SJSA1 (cell line): Measurements from ENCODE around the gene SAMD4A. TPM values are rescaled to one million over a fixed set of nuclear protein-coding genes. Genes with fewer than 3 reads are reported as not detected.
"Not testable (repeated sequence)": the region's sequence is repeated elsewhere in the genome, so short reads cannot be mapped to it uniquely, and the experiment has no call there.

Source experiments
- DNase-seq, 2 experiments: peaks; one replicate each; pipeline ENCODE4 v3.0.0-alpha.2; 2015 to 2020; ENCODE audit warnings: low spot score in 2 of 2, low read depth in 1 of 2
- H3K27ac ChIP-seq: fragments of 250-450 bp; sonication (Bioruptor Pico); 2 replicates; pipeline ENCODE4 v1.5.1; 2020; ENCODE audit warnings: mild to moderate bottlenecking, moderate library complexity
- H3K27me3 ChIP-seq: fragments of 250-450 bp; sonication (Bioruptor Pico); replicated peaks from 2 replicates; pipeline ENCODE4 v1.5.1; 2020; ENCODE audit warnings: mild to moderate bottlenecking, moderate library complexity
- H3K36me3 ChIP-seq: fragments of 250-450 bp; sonication (Bioruptor Pico); 2 replicates; pipeline ENCODE4 v1.5.1; 2020; ENCODE audit warnings: mild to moderate bottlenecking
- H3K4me1 ChIP-seq: fragments of 250-450 bp; sonication (Bioruptor Pico); replicated peaks from 2 replicates; pipeline ENCODE4 v1.6.1; 2021; ENCODE audit warnings: mild to moderate bottlenecking
- H3K4me3 ChIP-seq: fragments of 250-450 bp; sonication (Bioruptor Pico); 2 replicates; pipeline ENCODE4 v1.5.1; 2020; ENCODE audit warnings: mild to moderate bottlenecking
- H3K9me3 ChIP-seq: fragments of 250-450 bp; sonication (Bioruptor Pico); replicated peaks from 2 replicates; pipeline ENCODE4 v1.5.1; 2020; ENCODE audit warnings: mild to moderate bottlenecking
- total RNA-seq: library from RNA; depleted of rRNA; stranded (reverse); fragments of >200 nt; shearing (Covaris generic); gene quantifications from 2 replicates; pipeline ENCODE4 v1.2.3, GENCODE V29; 2014

The SAMD4A gene
- total RNA-seq, 1 experiment from 2014 or later = 31.6 TPM

GRCh38 chr14:54749180-54749579, 182.3 kb downstream of the SAMD4A start:
- Histone ChIP-seq H3K9me3 (no peaks in the 10 kb centered on the region), H3K27me3 (no peaks in the 10 kb centered on the region), H3K36me3 (peaks cover 32% of the 10 kb centered on the region), H3K4me3 (no peak overlapping the region), H3K27ac (no peak overlapping the region), H3K4me1 (no peaks in the 10 kb centered on the region)
- DNase-seq = no peak

- Histone ChIP-seq H3K4me1 (no peaks in the 10 kb centered on the region), H3K27ac (no peak overlapping the region)
These were observed 182.8 kb downstream of the SAMD4A start for GRCh38 chr14:54749727-54750126.

GRCh38 chr14:54752611-54753010, 185.7 kb downstream of the SAMD4A start:
- H3K9me3 ChIP-seq, H3K27me3 ChIP-seq, H3K4me1 ChIP-seq, DNase-seq, H3K4me3 ChIP-seq, H3K27ac ChIP-seq: not testable (repeated sequence)
- peaks cover 34% of the 10 kb centered on the region for H3K36me3 ChIP-seq

More at GRCh38 chr14:54749727-54750126, 182.8 kb downstream of the SAMD4A start:
- Histone ChIP-seq H3K27me3 (no peaks in the 10 kb centered on the region), H3K9me3 (no peaks in the 10 kb centered on the region), H3K36me3 (peaks cover 37% of the 10 kb centered on the region), H3K4me3 (no peak overlapping the region)
- no peak for DNase-seq

- not testable (repeated sequence) for H3K4me1 ChIP-seq, DNase-seq, H3K4me3 ChIP-seq, H3K27ac ChIP-seq, H3K9me3 ChIP-seq, H3K27me3 ChIP-seq
- peaks cover 42% of the 10 kb centered on the region for H3K36me3 ChIP-seq
These were observed 186.5 kb downstream of the SAMD4A start for GRCh38 chr14:54753396-54753795.

GRCh38 chr14:54754116-54754622, 187.2 kb downstream of the SAMD4A start:
- DNase-seq = no peak
- H3K4me1 ChIP-seq = no peaks in the 10 kb centered on the region
- no peak overlapping the region for H3K4me3 ChIP-seq
- H3K27ac ChIP-seq = no peak overlapping the region
- H3K9me3 ChIP-seq = no peaks in the 10 kb centered on the region
- H3K27me3 ChIP-seq = no peaks in the 10 kb centered on the region
- H3K36me3 ChIP-seq = peaks cover 43% of the 10 kb centered on the region

GRCh38 chr14:54754623-54755386, 187.9 kb downstream of the SAMD4A start:
- Histone ChIP-seq H3K4me1 (no peaks in the 10 kb centered on the region), H3K27me3 (no peaks in the 10 kb centered on the region), H3K9me3 (no peaks in the 10 kb centered on the region), H3K36me3 (peaks cover 46% of the 10 kb centered on the region), H3K4me3 (no peak overlapping the region), H3K27ac (no peak overlapping the region)
- no peak for DNase-seq

- Histone ChIP-seq H3K9me3 (no peaks in the 10 kb centered on the region), H3K4me1 (peaks cover 9% of the 10 kb centered on the region), H3K4me3 (no peak overlapping the region), H3K27me3 (no peaks in the 10 kb centered on the region), H3K27ac (no peak overlapping the region), H3K36me3 (peaks cover 51% of the 10 kb centered on the region)
- no peak for DNase-seq
These were observed 189.9 kb downstream of the SAMD4A start for GRCh38 chr14:54756656-54757392.

GRCh38 chr14:54758041-54758440, 191.1 kb downstream of the SAMD4A start:
- Histone ChIP-seq H3K36me3 (peaks cover 57% of the 10 kb centered on the region), H3K27me3 (no peaks in the 10 kb centered on the region), H3K27ac (no peak overlapping the region), H3K4me1 (peaks cover 17% of the 10 kb centered on the region), H3K4me3 (no peak overlapping the region), H3K9me3 (no peaks in the 10 kb centered on the region)
- DNase-seq = no peak

- no peaks in the 10 kb centered on the region for H3K9me3 ChIP-seq
- H3K27me3 ChIP-seq = no peaks in the 10 kb centered on the region
- H3K27ac ChIP-seq = no peak overlapping the region
- H3K36me3 ChIP-seq = peaks cover 64% of the 10 kb centered on the region
- no peak for DNase-seq
- H3K4me3 ChIP-seq = no peak overlapping the region
- peaks cover 17% of the 10 kb centered on the region for H3K4me1 ChIP-seq
These were observed 193.2 kb downstream of the SAMD4A start for GRCh38 chr14:54759982-54760585.

GRCh38 chr14:54760866-54761575, 194.1 kb downstream of the SAMD4A start:
- H3K4me3 ChIP-seq = no peak overlapping the region
- no peaks in the 10 kb centered on the region for H3K27me3 ChIP-seq
- no peaks in the 10 kb centered on the region for H3K9me3 ChIP-seq
- peaks cover 66% of the 10 kb centered on the region for H3K36me3 ChIP-seq
- H3K4me1 ChIP-seq = peaks cover 17% of the 10 kb centered on the region
- H3K27ac ChIP-seq = no peak overlapping the region
- no peak for DNase-seq

- H3K27ac ChIP-seq = no peak overlapping the region
- H3K27me3 ChIP-seq = no peaks in the 10 kb centered on the region
- H3K36me3 ChIP-seq = peaks cover 68% of the 10 kb centered on the region
- no peak overlapping the region for H3K4me3 ChIP-seq
- H3K9me3 ChIP-seq = no peaks in the 10 kb centered on the region
- DNase-seq = no peak
- peaks cover 17% of the 10 kb centered on the region for H3K4me1 ChIP-seq
These were observed 194.9 kb downstream of the SAMD4A start for GRCh38 chr14:54761835-54762234.

GRCh38 chr14:54762296-54762695, 195.4 kb downstream of the SAMD4A start:
- Histone ChIP-seq H3K9me3 (no peaks in the 10 kb centered on the region), H3K4me3 (no peak overlapping the region), H3K27me3 (no peaks in the 10 kb centered on the region), H3K36me3 (peaks cover 72% of the 10 kb centered on the region), H3K27ac (no peak overlapping the region), H3K4me1 (peaks cover 17% of the 10 kb centered on the region)
- DNase-seq = no peak

- DNase-seq = no peak
- Histone ChIP-seq H3K27me3 (no peaks in the 10 kb centered on the region), H3K36me3 (peaks cover 74% of the 10 kb centered on the region), H3K4me3 (no peak overlapping the region), H3K27ac (no peak overlapping the region), H3K9me3 (no peaks in the 10 kb centered on the region), H3K4me1 (peaks cover 26% of the 10 kb centered on the region)
These were observed 196.8 kb downstream of the SAMD4A start for GRCh38 chr14:54763761-54764160.
